Fibroblast of lung (primary cell): Measurements from ENCODE around the gene S100A5. TPM values are rescaled to one million over a fixed set of nuclear protein-coding genes. Genes with fewer than 3 reads are reported as not detected.

Experiments
- DNase-seq, 2 donors: peaks; one replicate each; pipeline versions ENCODE4 v3.0.0 to v3.0.0-alpha.2; 2010; ENCODE audit warnings: low read depth in 2 of 2
- H2AFZ ChIP-seq: 2 replicates; pipeline ENCODE4 v1.5.1; 2012; ENCODE audit warnings: low read length, control low read depth, inconsistent platforms
- H3K27ac ChIP-seq: 2 replicates; pipeline ENCODE4 v1.5.1; 2011; ENCODE audit warnings: low read length, control low read depth; ENCODE audit not compliant: insufficient read depth
- H3K27me3 ChIP-seq: 2 replicates; pipeline ENCODE4 v1.5.1; 2011; ENCODE audit warnings: mild to moderate bottlenecking, low read length; ENCODE audit not compliant: control insufficient read depth, insufficient read depth
- H3K36me3 ChIP-seq: 2 replicates; pipeline ENCODE4 v1.5.1; 2011; ENCODE audit warnings: low read length; ENCODE audit not compliant: control insufficient read depth, insufficient read depth
- H3K4me1 ChIP-seq: 2 replicates; pipeline ENCODE4 v1.5.1; 2011; ENCODE audit warnings: low read length; ENCODE audit not compliant: control insufficient read depth, insufficient read depth; ENCODE audit errors: extremely low read depth
- H3K4me2 ChIP-seq: 2 replicates; pipeline ENCODE4 v1.5.1; 2011; ENCODE audit warnings: low read length, control low read depth; ENCODE audit not compliant: insufficient read depth; ENCODE audit errors: extremely low read depth
- H3K4me3 ChIP-seq, 4 experiments: fragments of 200-600 bp in 1 of 4; sonication (generic) in 1 of 4; replicated peaks in 1 of 4; 2 replicates each; pipeline ENCODE4 v1.5.1; 2011 to 2016; ENCODE audit warnings: low read length in 4 of 4, low read depth in 3 of 4, mild to moderate bottlenecking in 3 of 4, control low read depth in 2 of 4, inconsistent platforms in 1 of 4, mixed read lengths in 1 of 4; ENCODE audit not compliant: insufficient read depth in 1 of 4; ENCODE audit errors: control extremely low read depth in 1 of 4
- H3K79me2 ChIP-seq: 2 replicates; pipeline ENCODE4 v1.5.1; 2012; ENCODE audit warnings: mild to moderate bottlenecking, low read length, inconsistent platforms; ENCODE audit not compliant: control insufficient read depth, insufficient read depth
- H3K9ac ChIP-seq: 2 replicates; pipeline ENCODE4 v1.5.1; 2011; ENCODE audit warnings: mild to moderate bottlenecking, low read length, control low read depth; ENCODE audit not compliant: insufficient read depth
- H3K9me3 ChIP-seq: 2 replicates; pipeline ENCODE4 v1.5.1; 2012; ENCODE audit warnings: low read depth, low read length; ENCODE audit not compliant: control insufficient read depth, insufficient read depth
- H4K20me1 ChIP-seq: 2 replicates; pipeline ENCODE4 v1.5.1; 2011; ENCODE audit warnings: low read length; ENCODE audit not compliant: control insufficient read depth, insufficient read depth; ENCODE audit errors: extremely low read depth
- CTCF ChIP-seq, 2 donors: IDR thresholded peaks in 1 of 2; conservative IDR thresholded peaks in 1 of 2; 1 replicate in 1 of 2; 2 replicates in 1 of 2; pipeline ENCODE4 v1.5.1; 2011 to 2012; ENCODE audit warnings: low read length in 2 of 2, control low read depth in 1 of 2, inconsistent platforms in 1 of 2, low read depth in 1 of 2, mild to moderate bottlenecking in 1 of 2
- EZH2 ChIP-seq: IDR thresholded peaks from 2 replicates; pipeline ENCODE4 v1.5.1; 2012; ENCODE audit warnings: low read length, control low read depth, mild to moderate bottlenecking; ENCODE audit errors: missing control alignments
- polyA plus RNA-seq, 2 donors: library from polyadenylated mRNA; depleted of rRNA in 1 of 2; stranded (reverse) in 1 of 2; unstranded in 1 of 2; fragments of >200 nt; gene quantifications; 2 replicates each; pipeline ENCODE4 v1.2.1, GENCODE V29; 2011 to 2012; ENCODE audit warnings: missing spikeins in 1 of 2
- total RNA-seq: library from RNA; depleted of rRNA; stranded (reverse); fragments of >200 nt; gene quantifications from 2 replicates; pipeline ENCODE4 v1.2.1, GENCODE V29; 2014

S100A5 gene
- total and polyA plus RNA-seq, 2 donors (not counting 1 experiment from before 2014, with no cell fraction given), result 0.20 TPM; not detected in 1

GRCh38 chr1:153532769-153533599, 7.8 kb downstream of the S100A5 start:
- H3K9me3 ChIP-seq, result no peaks in the 10 kb centered on the region
- peak overlapping the region; percentile 96 to 100 (median 98) for H3K4me3 ChIP-seq
- TF ChIP-seq CTCF (conservative IDR thresholded peaks at IDR 0.05 in 1 of 2, IDR thresholded peaks at IDR 0.05 in 1 of 2; ENCODE audit: low read depth in 1 of 2, low read length in 2 of 2) (peak; percentile 85 to 88), EZH2 (no peak)
- peaks cover 23% of the 10 kb centered on the region for H3K79me2 ChIP-seq
- DNase-seq, result peak; percentile 79 to 90
- H3K4me1 ChIP-seq, result peaks cover 10% of the 10 kb centered on the region
- peaks cover 6% of the 10 kb centered on the region for H3K36me3 ChIP-seq
- no peak overlapping the region for H2AFZ ChIP-seq
- H3K4me2 ChIP-seq, result peak overlapping the region; percentile 86
- peak overlapping the region; percentile 98 for H3K27ac ChIP-seq
- no peaks in the 10 kb centered on the region for H4K20me1 ChIP-seq
- no peak overlapping the region for H3K9ac ChIP-seq
- no peaks in the 10 kb centered on the region for H3K27me3 ChIP-seq

DNA sequence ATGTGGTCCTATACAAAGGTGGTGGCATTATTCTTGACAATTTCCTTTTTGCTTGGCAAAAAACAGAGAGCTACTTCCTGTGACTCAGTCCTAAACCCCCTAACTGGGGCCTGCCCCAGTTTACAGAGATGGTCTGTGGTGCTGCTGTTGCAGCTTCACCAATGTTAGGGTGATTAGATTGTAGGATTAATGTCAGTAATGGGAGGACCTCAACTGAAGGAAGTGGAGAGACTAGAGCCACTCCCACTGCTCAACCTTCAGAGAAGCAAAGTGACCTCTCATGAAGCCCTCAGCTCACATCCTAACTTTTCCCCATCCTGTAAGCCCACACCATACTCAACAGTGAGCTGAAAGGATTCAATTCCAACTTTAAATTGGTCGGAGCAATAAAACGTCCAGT, 8.6 kb downstream of the S100A5 start:
- Histone ChIP-seq H3K79me2 (peaks cover 23% of the 10 kb centered on the region), H3K9ac (no peak overlapping the region), H2AFZ (no peak overlapping the region), H3K36me3 (peaks cover 6% of the 10 kb centered on the region), H3K9me3 (no peaks in the 10 kb centered on the region), H3K27ac (no peak overlapping the region), H3K4me2 (no peak overlapping the region), H3K4me1 (peaks cover 10% of the 10 kb centered on the region), H4K20me1 (no peaks in the 10 kb centered on the region), H3K4me3 (no peak overlapping the region), H3K27me3 (no peaks in the 10 kb centered on the region)
- TF ChIP-seq EZH2 (no peak), CTCF (conservative IDR thresholded peaks at IDR 0.05 in 1 of 2, IDR thresholded peaks at IDR 0.05 in 1 of 2; ENCODE audit: low read depth in 1 of 2, low read length in 2 of 2) (no peak)
- DNase-seq, result no peak

- no peaks in the 10 kb centered on the region for H4K20me1 ChIP-seq
- H3K4me2 ChIP-seq, result no peak overlapping the region
- no peak overlapping the region for H2AFZ ChIP-seq
- no peaks in the 10 kb centered on the region for H3K27me3 ChIP-seq
- no peak overlapping the region for H3K27ac ChIP-seq
- H3K9ac ChIP-seq, result no peak overlapping the region
- no peak for TF ChIP-seq EZH2
- H3K4me1 ChIP-seq, result peaks cover 10% of the 10 kb centered on the region
- no peak for DNase-seq
- no peaks in the 10 kb centered on the region for H3K9me3 ChIP-seq
- H3K36me3 ChIP-seq, result peaks cover 6% of the 10 kb centered on the region
- no peak overlapping the region for H3K4me3 ChIP-seq
- H3K79me2 ChIP-seq, result peaks cover 23% of the 10 kb centered on the region
Measured at GRCh38 chr1:153531638-153532037, 9.1 kb downstream of the S100A5 start.
